MM.1S (cell line): ENCODE measurements around the gene TEX13D.

Experiments used
- CTCF ChIP-seq: fragments of 300-600 bp; sonication (generic); IDR thresholded peaks from 2 replicates; pipeline ENCODE4 v1.5.1; 2016; ENCODE audit warnings: antibody characterized with exemption, low read length, mixed read lengths
- EZH2phosphoT487 ChIP-seq: fragments of 300-600 bp; sonication (generic); IDR thresholded peaks from 2 replicates; pipeline ENCODE4 v1.6.1; 2018; ENCODE audit warnings: antibody characterized with exemption, low read length

- TF ChIP-seq CTCF (no peak), EZH2phosphoT487 (no peak)
Measured at GRCh38 chrX:124362761-124363160, 30.3 kb downstream of the TEX13D start.
